ENCODE measurements around the gene DRD2. TPM values are rescaled to one million over a fixed set of nuclear protein-coding genes. Genes with fewer than 3 reads are reported as not detected.

Gene DRD2
- 0.15 TPM in 1 of 5 replicates, not detected in the others for total RNA-seq (2022; extraction: Qiagen RNA extraction)

GRCh38 chr11:113475160-113475761 is at the start of gene DRD2:
Gene DRD2, minus strand, starts transcription at chr11:113475398. Its CDS starts 50,747 bp downstream, at chr11:113424651.

GRCh38 chr11:113387605-113388211 is 87.5 kb downstream of the DRD2 start, which contains the start of gene ANKK1:
Gene ANKK1, plus strand, starts transcription at chr11:113387779. Its CDS starts 106 bp downstream, at chr11:113387885.

Other genes with a start within 250 kb of the DRD2 start
- 4.5 to 8.5 TPM (median 4.9 TPM) in 5 replicates for gene TTC12, start 160.8 kb downstream of the DRD2 start, total RNA-seq (2022; extraction: Qiagen RNA extraction)
- gene ANKK1, start 87.6 kb downstream of the DRD2 start, total RNA-seq (2022; extraction: Qiagen RNA extraction), result 0.03 to 0.11 TPM (median 0.05 TPM) in 3 of 5 replicates, not detected in the others
- 0.07 to 0.15 TPM (median 0.08 TPM) in 5 replicates for gene TMPRSS5, start 230.9 kb upstream of the DRD2 start, total RNA-seq (2022; extraction: Qiagen RNA extraction)

Measured in A549 treated with Hydrocortisone at 1 μM for 4 hours (cell line).